ENCODE results near the gene PPP6R2. TPM values are rescaled to one million over a fixed set of nuclear protein-coding genes. Genes with fewer than 3 reads are reported as not detected.
A peak's percentile ranks its signal among the peaks of the same experiment; 100 is the strongest.

Gene PPP6R2
- 35.7 and 49.3 TPM in 2 replicates for total RNA-seq

- peak within 1 kb of the TSS; percentile 68 for H3K4me3 ChIP-seq (ENCODE audit: low read depth, low read length)
- no peak for TF ChIP-seq CTCF (conservative IDR thresholded peaks at IDR 0.05; ENCODE audit: low read depth, low read length)
- no peak for DNase-seq (ENCODE audit: low read depth)
Measured at GRCh38 chr22:50342651-50343540, at the start of gene PPP6R2. TSS of gene PPP6R2 (plus strand) at chr22:50343327. CDS start at chr22:50393909, 50,582 bp downstream.

- no peak for DNase-seq (ENCODE audit: low read depth)
- no peak for TF ChIP-seq CTCF (conservative IDR thresholded peaks at IDR 0.05; ENCODE audit: low read depth, low read length)
- H3K4me3 ChIP-seq (ENCODE audit: low read depth, low read length) = peak overlapping the region; percentile 48
Measured at GRCh38 chr22:50293441-50294318, 49.4 kb upstream of the PPP6R2 start.

GRCh38 chr22:50294319-50294656, 48.8 kb upstream of the PPP6R2 start:
- TF ChIP-seq CTCF (conservative IDR thresholded peaks at IDR 0.05; ENCODE audit: low read depth, low read length) = no peak
- no peak overlapping the region for H3K4me3 ChIP-seq (ENCODE audit: low read depth, low read length)
- no peak for DNase-seq (ENCODE audit: low read depth)

GRCh38 chr22:50296658-50297490, 46.3 kb upstream of the PPP6R2 start:
- no peak for TF ChIP-seq CTCF (conservative IDR thresholded peaks at IDR 0.05; ENCODE audit: low read depth, low read length)
- no peak for DNase-seq (ENCODE audit: low read depth)
- H3K4me3 ChIP-seq (ENCODE audit: low read depth, low read length) = no peak overlapping the region

GRCh38 chr22:50297510-50298265, 45.4 kb upstream of the PPP6R2 start:
- DNase-seq (ENCODE audit: low read depth) = no peak
- TF ChIP-seq CTCF (conservative IDR thresholded peaks at IDR 0.05; ENCODE audit: low read depth, low read length) = no peak
- no peak overlapping the region for H3K4me3 ChIP-seq (ENCODE audit: low read depth, low read length)

- no peak for DNase-seq (ENCODE audit: low read depth)
- TF ChIP-seq CTCF (conservative IDR thresholded peaks at IDR 0.05; ENCODE audit: low read depth, low read length) = no peak
- no peak overlapping the region for H3K4me3 ChIP-seq (ENCODE audit: low read depth, low read length)
Measured at GRCh38 chr22:50298266-50298637, 44.9 kb upstream of the PPP6R2 start.
